Left hindlimb (tissue), 1 donor: Measurements from ENCODE around the gene DLX2.

Experiments used
- DNase-seq: peaks from one replicate; pipeline ENCODE4 v3.0.0-alpha.2; 2018

DLX2 gene

GRCh38 chr2:172092716-172093415 is 9.8 kb downstream of the DLX2 start:
- DNase-seq: peak; percentile 30

GRCh38 chr2:172091761-172092566 is 10.7 kb downstream of the DLX2 start:
- DNase-seq: peak; percentile 25

- DNase-seq: no peak
These were observed 11.6 kb downstream of the DLX2 start for GRCh38 chr2:172091000-172091641.

- no peak for DNase-seq
These were observed 12.4 kb downstream of the DLX2 start for GRCh38 chr2:172090044-172090961.

DNA sequence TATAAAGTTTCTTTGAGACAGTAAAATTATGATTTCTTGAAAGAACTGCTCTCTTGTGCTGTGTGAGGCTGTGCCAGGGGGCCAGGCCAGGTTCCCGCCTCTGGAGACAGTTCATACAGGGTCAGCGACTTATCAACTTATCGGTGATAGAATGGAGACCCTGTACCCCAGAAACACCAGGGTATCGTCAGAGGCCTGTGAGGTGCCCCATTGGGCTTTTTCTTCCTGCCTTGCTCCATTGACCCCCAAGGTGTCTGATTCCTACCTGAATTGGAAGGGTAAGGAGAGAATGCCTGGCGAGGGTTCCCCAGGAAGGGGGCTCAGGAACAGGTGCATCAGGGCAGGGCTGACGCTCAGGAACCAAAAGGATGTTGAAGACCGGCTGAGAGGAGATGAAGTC is 13.1 kb downstream of the DLX2 start:
- DNase-seq: no peak

DNA sequence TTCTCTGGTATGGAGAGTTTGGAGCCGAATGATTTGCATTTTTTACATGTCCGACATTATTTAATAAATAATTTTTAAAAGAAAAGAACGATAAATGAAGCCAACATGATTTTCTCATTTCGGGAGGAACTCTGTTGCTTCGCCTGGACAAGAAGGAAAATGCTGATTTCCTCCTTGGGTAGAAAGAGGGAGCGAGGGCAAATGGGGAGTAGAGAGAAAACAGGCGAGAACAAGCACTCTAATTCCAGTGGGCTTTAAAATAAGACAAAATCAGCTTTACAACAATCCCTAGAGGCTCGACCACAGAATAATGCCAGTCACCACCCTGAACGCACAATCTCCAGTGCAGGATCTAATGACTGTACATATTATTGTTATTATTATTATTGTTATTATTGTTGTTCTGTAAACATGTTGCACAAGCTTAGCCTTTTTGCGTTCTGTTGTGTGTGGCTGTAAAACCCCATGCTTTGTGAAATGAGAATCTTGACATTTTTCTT is 13.6 kb downstream of the DLX2 start:
- DNase-seq: no peak

DNA sequence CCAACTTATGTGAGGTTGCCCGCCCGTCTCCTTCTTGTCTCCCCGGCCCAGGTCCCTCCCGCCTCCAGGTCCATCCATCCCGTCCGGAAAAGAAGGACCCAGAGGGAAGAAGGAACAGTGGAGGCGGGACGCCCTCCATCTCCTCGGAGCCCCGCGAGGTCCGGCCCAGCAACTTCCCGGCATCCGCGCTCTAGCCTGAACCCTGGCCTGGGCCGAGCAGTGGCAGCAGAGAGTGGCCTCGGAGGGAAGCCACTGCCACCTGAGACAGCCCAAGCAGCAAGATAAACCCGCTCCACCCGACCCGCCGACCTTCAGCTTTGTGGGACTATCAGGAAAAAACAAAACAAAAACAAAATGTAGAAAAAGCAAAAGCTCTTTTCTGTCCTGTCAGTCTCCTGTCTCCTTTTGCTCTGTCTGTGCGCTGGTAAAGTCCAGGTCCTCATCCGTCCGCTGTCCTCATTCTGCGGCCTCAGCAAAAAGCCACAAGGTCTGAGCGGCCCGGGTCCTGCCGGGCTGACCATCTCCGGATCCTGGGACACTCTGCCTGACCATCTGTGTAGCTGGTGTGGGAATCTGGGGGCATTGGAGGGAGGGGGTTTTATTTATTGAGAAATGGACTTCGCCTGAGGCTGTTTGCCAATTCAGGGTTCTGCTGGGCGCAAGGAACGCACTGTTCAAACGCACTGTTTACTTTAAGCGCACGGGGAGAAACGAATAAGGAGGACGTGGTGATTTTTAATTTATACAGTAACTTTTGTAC is 14.3 kb downstream of the DLX2 start:
- no peak for DNase-seq

DNA sequence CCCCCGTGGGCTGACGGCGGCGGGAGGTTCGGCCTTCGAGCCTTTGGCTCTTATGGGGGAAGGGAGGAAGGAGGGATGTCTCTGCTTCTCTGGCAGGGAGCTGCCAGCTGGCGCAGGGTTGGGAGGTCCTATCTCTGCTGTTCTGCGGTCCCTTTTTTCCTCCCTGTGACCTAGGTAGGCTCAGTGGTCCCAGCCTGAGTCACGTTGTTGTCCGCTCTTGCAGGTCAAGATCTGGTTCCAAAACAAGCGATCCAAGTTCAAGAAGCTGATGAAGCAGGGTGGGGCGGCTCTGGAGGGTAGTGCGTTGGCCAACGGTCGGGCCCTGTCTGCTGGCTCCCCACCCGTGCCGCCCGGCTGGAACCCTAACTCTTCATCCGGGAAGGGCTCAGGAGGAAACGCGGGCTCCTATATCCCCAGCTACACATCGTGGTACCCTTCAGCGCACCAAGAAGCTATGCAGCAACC is 14.9 kb downstream of the DLX2 start:
- no peak for DNase-seq

DNA sequence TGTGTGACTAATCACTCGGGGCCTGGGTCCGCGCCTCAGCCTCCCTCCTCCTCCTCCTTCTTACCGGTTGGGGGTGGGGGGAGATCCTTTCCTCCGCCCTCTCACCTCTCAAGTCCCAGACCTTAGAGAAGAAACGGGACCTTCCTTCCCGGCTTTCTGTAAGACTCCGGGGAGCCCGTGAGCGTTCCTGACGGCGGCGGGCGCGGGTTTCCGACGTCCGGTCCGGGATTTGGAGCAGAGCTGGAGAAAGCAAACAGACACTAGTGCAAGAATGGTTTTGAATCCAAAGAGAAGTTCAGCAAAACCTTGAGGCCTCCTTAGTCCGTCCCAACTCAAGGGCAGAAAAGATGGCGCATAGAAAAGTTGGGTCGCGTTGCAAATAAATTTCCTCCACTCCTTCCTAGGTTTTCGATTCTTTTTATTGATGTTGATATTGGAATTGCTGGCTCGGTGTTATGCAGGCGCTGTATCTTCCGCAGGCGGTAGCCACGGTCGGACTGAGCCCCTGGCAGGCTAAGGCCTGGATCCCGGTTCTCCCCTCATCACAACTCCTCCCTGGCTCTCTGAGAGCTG is 15.4 kb downstream of the DLX2 start:
- DNase-seq: peak; percentile 33

- peak; percentile 33 for DNase-seq
These were observed 16.2 kb downstream of the DLX2 start for GRCh38 chr2:172086241-172087206.

DNA sequence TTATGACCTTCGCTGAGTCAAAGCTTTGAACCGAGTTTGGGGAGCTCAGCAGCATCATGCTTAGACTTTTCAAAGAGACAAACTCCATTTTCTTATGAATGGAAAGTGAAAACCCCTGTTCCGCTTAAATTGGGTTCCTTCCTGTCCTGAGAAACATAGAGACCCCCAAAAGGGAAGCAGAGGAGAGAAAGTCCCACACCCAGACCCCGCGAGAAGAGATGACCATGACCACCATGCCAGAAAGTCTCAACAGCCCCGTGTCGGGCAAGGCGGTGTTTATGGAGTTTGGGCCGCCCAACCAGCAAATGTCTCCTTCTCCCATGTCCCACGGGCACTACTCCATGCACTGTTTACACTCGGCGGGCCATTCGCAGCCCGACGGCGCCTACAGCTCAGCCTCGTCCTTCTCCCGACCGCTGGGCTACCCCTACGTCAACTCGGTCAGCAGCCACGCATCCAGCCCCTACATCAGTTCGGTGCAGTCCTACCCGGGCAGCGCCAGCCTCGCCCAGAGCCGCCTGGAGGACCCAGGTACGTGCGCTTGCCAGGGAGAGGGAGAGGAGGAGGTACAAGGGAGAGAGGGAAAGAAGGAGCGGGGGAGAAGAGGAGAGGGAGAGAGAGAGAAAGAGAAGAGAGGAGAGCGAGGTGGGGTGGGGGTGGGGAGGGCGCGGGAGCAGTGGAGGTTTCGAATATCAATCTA is 17.1 kb downstream of the DLX2 start, which contains the start of gene DLX1:
TSS of gene DLX1 (plus strand) at position 48 of the 700 bp plus-strand sequence. CDS start at position 219, 171 bp downstream.
- DNase-seq: peak; percentile 52

DNA sequence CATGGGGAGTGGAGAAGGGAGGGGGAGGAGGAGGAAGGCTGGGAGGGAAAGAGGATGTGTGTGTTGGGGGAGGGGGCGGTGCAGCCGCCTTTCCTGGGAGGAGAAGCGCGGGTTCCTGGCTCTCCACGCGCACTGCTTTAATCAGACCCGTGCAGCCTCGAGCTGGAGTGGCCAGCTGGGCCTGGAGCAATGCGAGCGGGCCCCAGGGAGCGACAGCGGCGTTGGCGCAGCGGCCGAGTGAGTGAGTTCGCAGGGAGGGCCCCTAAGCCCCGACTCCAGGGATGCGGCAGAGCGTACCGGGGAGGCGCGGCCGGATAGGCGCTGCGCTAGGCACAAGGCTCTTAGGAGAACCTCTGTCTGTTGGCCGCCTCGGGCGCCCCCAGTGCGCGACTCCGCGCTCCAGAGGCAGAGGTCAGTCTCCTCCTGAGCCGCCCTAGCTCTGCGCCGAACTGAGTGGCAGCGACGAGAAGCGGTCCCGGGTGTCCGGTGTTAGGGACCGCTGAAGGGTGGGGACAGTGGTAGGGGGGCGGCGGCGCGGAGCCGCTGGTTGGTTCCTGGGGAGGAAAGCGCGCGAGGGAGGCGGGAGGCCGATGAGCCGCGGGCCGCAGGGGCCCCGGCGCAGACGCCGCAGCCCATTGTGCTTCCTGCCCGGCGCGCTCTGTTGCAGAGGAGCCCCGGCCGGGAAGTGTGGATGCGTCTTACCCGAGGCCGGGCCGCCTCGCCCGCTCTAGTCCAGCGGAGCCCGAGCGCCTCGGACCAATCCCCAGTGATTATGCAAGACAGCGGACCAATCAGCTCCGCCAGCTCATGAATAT is 17.8 kb downstream of the DLX2 start:
- peak; percentile 88 for DNase-seq

DNA sequence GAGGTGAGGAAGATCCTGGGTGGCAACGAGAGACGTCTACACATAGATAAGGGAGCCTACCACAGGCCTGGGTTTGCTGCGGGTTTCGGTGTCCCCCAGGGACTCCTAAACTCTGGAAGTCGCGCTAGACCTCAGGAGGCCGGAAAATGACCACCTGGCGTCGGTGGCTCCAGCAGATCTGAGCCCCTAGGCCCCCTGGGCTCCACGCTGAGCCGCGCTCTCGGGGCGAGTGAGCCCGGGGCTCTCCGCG is 18.4 kb downstream of the DLX2 start:
- no peak for DNase-seq

DNA sequence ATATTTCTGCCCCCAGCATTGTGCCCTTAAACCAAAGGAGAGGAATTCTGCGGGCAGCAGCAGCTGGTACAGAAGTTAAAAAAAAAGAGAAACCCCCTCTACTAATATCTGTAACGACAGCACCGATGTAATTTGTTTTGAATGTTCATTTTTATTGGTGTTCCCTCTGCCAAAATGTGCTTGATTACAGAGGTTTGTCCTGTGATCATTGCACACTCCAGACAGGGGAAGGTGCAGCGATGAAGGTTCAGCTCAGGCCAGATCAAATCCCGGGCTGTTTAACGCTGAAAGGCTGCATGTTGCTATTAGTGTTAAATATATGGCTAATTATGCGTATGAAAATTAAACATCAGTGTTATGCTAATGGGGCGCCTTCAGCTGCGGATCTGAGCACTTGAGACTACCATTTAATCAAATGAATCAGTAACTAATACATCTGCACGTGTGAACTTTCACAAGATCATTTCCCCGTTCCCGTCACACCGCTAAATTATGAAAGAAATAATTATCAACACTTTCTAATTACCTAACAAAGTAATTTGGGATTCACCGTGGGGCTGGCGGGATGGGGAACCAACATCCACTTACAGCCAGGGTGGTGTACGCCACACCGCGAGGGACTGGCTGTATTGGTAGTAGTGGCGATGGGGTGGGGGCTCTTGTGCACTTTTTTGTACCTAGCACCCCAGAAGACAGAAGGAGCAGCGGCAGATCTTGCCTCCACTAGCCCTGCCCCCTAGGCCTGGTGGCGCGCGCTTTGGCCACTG is 18.9 kb downstream of the DLX2 start:
- DNase-seq: no peak

- no peak for DNase-seq
These were observed 19.6 kb downstream of the DLX2 start for GRCh38 chr2:172082944-172083627.

DNA sequence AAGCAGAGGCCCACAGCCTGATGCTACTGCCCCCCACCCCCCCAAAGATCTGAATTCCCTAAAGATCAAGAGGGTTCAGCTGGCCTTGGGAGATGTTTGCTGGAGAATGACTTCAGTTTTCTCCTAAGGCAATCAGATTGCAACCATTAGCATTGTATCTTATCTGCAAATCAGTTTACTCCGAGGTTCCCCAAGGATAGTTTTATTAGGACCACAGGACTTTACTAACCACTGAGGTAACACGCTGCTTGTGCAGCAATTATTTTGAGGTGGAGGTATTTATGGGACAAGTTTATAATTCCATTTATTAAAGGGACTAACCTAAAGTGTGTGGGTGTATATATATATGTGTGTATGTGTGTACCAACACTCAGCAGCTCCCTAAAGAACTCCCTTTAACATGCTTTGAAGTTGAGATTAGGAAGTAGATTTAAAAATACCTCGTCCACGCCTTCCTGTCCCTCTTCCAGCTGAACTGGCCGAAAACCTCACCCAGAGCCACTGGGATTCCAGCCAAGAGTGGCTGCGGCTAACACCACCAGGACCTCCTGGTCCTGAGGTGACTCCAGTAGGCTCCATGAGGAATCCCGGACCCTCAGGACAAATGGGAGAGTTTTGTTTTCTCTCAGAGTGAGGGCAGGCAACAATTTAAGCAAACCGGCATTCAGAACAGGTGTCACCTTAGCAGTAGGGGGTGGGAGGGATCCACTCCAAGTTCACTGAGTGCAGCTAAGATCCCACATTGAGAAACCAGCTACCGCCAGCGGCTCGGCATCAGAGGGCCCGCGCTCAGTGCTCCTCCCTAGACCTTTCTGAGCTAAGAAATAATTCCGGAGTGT is 20.4 kb downstream of the DLX2 start:
- no peak for DNase-seq
